HG03575 (cell line): ENCODE measurements around the gene EGLN2.
A peak's percentile ranks its signal among the peaks of the same experiment; 100 is the strongest.
"Not testable (repeated sequence)": the region's sequence is repeated elsewhere in the genome, so short reads cannot be mapped to it uniquely, and the experiment has no call there.

ENCODE experiments used
- ATAC-seq: cut with Tn5 transposase; IDR thresholded peaks from one replicate; pipeline ENCODE4 v1.9.1; 2021; ENCODE audit not compliant: unreplicated experiment, insufficient number of reproducible peaks, low FRiP score; ENCODE audit errors: extremely low read depth

EGLN2 gene

DNA sequence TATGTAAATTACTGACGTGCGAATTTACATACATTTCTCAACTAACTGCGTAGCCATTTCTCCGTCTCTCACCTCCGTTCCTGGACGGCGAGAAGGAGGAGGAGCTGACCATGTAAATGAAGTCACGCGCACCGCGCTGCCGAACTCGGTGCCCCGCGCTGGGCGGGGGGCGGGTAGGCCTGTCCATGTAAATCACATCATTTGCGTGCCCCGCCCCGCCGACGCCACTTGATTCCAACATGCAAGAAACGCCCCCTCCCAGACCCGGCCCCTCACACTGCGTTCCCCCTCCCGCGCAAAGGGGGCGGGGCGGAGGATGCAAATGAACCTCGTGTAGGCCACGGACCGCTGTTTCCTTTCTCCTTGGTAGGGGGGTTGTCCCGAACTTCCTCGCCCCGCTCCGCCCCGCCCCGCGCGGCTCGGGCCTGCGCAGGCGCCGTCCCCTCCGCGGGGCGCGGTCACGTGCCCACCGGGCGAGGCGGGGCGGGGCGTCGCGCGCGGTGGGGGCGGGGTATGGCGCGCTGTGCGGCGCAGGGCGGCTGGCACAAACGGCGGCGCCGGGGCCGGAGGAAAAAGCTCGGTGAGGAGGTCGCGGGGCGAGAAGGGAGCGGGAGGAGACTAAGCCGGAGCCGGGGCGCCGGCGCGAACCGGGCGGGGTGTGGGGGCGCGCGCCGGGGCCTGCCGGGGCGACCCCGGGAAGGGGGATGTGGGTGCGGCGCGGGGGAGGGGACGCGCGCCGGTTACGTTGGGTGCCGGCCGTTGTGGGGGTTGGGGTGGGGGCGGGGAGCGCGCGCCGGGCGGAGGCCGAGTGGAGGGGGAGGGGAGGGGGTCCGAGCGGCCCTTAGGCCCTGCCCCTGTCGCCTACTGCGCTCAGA is at the start of gene EGLN2:
EGLN2 (plus strand) TSS at position 509 of the 875 bp plus-strand sequence. CDS start 1,382 bp downstream, outside the sequence.
- peak; percentile 35 for ATAC-seq

DNA sequence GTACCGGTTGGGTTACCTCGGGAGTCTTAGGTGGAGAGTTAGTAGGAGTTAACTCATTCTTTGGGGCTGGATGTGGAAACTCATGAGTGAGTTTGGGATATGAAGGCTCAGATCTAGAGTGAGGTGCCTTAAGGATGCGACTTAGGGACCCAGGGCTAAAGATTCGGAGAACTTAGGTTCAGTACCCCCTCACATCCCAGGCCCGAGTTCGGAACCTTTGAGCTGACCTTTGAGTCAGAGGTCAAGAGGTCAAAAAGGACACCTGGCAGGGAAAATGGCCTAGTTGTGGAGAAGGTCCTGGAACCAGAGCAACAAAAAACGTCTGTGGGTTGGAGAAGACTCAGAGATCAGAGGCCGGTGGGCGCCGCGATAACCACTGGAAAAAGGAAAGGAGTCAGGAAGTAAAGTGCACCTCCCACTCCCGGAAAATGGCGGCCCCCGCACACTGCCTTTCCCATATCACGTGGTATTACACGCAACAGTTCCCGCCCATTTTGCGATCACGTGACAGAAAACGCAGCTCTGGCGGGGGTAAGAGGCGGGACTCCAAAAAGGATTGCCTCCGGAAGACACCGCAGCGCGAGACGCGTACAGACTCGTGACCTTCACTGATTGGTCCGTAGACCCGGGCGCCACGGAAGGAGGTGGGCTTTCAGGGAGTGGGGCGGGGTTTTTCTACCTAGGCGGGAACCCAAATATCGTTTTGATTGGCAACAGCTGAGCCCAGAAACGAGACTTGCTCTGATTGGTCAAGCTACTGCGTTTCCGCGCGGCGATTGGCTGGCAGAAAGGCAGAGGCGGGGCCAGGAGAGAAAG is 48.7 kb upstream of the EGLN2 start, which contains the start of gene ACTMAP:
ACTMAP (minus strand) TSS at position 420 of the 816 bp plus-strand sequence. CDS start 674 bp downstream, outside the sequence.
- ATAC-seq: peak; percentile 58

DNA sequence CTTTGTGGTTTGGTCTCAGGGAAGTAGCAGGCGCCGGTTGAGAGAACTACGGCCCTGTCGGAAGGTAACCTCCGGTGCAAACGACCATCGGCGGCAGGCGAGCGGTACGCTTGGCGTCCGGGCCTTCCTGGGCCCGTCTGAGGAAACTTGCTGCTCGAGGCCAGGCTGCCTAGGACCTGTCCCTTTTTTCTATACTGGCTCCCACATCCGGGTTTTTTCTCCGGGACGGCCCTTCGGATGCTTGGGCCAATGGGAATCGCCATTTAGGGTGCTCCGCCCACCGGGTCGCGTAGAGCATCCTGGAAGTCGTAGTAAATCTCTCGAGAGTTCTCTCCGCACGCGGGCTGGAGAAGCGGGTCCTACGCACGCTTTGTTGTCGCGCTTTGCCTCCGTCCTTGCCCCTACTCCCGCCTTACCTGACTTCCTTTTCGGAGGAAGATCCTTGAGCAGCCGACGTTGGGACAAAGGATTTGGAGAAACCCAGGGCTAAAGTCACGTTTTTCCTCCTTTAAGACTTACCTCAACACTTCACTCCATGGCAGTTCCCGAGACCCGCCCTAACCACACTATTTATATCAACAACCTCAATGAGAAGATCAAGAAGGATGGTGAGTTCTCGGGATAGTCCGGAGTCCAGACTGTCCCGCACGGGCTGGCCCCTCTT is 48.0 kb upstream of the EGLN2 start, which contains the start of gene SNRPA:
SNRPA (plus strand) TSS at position 330 of the 664 bp plus-strand sequence; CDS start at position 536, 206 bp downstream.
- peak; percentile 31 for ATAC-seq

DNA sequence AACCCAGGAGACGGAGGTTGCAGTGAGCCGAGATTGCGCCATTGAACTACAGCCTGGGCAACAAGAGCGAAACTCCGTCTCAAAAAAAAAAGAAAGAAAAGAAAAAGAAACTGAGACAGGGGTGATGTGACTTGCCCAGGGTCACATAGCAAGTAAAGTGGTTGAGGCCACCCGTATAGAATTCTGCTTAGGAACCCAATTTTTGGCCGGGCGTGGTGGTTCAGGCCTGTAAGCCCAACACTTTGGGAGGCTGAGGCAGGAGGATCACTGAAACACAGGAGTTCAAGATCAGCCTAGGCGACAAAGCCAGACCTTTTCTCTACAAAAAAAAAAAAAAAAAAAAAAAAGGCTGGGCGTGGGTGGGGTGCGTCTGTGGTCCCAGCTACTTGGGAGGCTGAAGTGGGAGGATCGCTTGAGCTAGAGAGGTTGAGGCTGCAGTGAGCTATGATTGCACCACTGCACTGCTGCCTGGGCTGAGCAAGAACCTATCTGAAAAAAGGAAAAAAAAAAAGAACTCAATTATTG is 46.7 kb upstream of the EGLN2 start:
- ATAC-seq: no peak

DNA sequence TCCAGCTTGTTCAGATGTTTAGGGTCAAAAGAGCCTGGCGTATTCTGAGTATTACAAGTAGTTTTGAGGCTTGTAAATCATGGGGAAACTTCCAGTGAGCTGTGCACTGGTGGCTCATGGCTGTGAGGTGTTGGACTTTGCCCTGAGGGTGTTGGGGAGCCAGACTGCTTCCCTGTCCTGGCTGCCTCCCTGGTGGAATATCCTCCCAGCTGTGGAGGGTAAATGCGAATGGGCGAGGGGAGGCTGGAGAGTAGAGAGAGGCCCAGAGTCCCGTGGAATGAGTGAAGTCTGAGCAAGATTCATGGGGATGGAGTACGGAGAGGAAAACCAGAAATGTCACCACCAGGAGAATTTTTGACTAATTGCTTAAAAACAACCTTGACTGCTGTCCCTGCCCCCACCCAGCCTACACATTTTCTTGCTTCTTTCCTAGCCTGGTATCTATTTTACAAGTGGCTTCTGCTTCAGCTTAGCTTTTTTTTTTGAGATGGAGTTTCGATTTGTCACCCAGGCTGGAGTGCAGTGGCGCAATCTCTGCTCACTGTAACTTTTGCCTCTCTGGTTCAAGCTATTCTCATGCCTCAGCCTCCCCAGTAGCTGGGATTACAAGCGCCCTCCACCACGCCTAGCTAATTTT is 44.3 kb upstream of the EGLN2 start:
- no peak for ATAC-seq

DNA sequence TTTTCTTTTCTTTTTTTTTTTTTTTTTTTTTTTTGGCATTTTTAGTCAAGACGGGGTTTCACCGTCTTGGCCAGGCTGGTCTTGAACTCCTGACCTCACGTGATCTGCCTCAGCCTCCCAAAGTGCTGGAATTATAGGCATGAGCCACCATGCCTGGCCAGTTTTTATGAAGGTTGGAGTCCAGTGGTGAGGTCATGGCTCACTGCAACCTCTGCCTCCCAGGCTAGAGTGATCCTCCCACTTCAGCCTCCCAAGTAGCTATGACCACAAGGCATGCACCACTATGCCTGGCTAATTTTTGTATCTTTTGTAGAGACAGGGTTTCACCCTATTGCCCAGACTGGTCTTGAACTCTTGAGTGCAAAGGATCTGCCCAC is 43.8 kb upstream of the EGLN2 start:
- no peak for ATAC-seq

DNA sequence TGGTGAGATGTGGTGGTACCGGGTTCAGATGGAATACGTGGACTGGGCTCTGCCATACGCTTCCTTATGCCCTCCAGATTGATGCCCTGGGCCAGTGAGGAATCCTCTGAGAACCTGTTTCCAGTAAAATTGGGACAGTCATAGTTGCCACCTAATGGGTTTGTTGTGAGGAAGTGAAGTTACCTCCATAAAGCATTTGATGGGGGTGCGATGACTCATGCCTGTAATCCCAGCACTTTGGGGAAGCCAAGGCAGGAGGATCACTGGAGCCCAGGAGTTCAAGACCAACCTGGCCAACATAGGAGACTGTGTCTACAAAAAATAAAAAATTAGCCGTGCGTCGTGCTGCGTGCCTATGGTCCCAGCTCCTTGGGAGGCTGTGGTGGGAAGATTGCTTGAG is 43.2 kb upstream of the EGLN2 start:
- no peak for ATAC-seq

DNA sequence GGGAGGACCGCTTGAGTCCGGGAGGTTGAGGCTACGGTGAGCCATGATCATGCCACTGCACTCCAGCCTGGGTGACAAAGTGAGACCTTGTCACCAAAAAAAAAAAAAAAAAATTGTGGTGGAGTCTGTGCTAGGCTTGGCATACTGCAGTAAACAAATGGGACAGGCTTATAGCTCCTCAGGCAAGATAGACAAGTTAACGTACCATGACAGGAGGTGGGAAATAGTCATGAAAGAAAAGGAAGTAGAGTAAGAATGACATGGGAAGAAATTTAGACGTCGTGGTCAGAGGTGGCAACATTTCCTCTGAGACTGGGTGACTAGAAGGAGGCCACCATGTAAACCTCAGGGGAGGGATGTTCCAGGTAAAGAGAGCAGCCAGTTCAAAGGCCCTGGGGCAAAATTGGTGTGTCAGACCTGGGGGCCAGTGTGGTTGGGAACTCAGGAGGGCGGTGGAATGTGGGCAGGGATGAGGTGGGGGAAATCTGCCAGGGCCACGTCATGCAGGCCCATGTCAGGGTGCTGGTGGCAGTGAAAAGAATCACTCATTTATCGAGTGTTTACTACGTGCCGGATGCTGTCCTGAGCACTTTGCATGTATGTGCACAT is 42.4 kb upstream of the EGLN2 start:
- ATAC-seq: no peak

DNA sequence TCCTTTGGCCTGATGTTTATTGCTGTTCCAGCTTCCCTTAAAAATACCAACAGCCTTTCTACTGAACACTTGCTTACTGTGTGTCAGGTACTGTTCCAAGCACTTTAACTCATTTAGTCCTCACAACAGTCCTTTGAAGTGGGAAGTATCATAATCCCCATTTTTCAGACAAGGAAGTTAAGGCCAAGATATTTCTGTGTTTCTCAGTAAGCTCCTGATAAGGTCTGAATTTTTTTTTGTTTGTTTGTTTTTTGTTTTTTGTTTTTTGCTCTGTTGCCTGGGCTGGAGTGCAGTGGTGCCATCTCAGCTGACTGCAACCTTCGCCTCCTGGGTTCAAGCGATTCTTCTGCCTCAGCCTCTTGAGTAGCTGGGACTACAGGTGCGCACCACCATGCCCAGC is 40.5 kb upstream of the EGLN2 start:
- ATAC-seq: no peak

DNA sequence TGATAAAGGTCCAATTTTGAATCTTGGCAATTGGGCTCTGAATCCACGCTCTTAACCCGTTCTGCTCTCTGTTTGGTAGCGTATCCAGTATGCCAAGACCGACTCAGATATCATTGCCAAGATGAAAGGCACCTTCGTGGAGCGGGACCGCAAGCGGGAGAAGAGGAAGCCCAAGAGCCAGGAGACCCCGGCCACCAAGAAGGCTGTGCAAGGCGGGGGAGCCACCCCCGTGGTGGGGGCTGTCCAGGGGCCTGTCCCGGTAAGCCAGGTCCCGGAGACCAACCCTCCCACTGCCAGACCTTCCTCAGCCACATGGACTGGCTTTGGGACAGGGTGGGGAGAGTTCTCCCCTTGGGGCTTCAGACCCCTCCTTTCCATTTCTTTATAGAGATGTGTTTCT is 39.6 kb upstream of the EGLN2 start:
- ATAC-seq: no peak

DNA sequence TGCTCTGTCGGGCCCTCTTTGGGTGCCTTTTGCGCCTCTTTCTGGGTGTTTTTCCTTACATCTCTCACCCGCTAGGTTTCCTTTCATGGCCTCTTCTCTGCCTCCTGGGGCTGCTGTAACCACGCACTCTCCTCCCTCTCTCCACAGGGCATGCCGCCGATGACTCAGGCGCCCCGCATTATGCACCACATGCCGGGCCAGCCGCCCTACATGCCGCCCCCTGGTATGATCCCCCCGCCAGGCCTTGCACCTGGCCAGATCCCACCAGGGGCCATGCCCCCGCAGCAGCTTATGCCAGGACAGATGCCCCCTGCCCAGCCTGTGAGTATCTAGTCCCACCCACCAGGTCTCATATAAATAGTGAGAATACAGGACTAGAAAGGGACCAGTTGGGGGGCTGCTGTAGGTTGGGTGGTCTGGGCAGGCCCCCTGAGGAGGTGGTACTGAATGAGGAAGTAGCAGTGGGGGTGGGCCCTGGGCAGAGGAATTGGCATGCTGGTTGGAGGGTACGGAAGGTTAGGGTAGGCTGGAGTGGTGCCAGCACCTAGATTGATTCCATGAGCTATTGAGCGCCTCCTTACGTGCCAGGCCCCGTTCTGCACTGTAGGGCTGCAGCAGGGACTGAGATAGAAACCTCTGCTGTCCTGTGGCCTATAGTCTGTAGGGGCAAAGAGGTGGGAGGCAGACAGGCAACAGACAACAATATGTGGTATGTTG is 36.1 kb upstream of the EGLN2 start:
- no peak for ATAC-seq

DNA sequence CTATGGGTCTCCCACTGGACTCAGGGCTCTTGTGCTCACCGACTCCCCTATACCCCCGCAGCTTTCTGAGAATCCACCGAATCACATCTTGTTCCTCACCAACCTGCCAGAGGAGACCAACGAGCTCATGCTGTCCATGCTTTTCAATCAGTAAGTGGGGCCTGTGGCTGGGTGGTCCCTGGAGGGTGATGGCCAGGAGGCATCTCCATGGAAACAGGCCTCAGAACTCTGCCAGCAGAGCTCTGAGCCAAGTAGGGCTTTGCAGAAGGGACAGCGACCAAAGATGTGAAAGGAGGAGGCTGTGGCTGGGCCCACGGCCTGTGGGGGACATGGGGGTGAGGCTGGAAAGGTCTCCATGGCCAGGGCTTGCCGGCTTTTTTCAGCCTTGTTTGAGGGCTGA is 35.5 kb upstream of the EGLN2 start:
- ATAC-seq: no peak

DNA sequence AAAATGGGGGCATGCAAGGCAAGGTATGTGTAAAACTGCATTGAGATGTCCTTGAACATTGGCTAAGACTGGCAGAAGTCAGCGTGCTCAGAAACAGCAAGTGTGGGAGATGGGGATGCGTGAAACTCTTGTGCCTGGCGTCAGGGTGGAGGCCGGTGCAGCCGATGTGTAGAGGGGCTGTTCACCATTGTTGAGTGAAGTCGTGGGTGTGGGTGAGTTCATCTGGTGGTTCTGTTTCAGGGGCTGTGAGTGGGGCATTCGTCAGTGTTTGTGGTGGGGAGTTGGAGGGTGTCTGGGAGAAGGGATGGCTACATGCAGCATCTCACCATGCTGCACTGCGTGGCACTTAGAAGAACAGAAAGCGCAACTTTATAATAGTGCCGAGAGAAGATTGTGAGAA is 35.0 kb upstream of the EGLN2 start:
- no peak for ATAC-seq

DNA sequence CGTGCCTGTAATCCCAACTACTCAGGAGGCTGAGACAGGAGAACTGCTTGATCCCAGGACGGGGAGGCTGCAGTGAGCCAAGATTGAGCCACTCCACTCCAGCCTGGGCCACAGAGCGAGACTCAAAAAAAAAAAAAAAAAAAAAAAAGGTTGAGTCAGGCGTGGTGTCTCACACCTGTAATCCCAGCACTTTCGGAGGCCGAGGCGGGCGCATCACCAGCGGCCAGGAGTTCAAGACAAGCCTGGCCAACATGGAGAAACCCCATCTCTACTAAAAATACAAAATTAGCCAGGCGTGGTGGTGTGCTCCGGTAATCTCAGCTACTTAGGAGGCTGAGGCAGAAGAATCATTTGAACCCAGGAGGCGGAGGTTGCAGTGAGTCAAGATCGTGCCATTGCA is 32.6 kb upstream of the EGLN2 start:
- not testable (repeated sequence) for ATAC-seq

DNA sequence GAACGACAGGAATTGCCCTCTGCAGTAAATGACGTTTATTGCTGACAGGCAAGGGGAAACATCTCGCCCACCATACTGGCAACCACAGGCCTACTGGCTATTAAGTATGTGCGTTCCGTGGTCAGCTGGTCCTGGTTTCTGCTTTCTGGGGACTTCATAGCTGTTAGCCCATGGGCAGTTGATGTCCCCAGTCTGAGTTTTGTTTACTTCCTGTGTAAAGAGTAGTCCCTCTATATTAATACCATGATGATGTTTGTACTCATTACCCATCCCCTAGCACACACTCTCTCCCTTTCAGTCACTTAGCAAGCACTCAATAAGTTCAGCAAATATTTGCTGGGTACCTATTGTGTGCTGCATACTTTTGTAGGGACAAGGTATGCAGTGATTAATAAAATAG is 30.1 kb upstream of the EGLN2 start:
- no peak for ATAC-seq

DNA sequence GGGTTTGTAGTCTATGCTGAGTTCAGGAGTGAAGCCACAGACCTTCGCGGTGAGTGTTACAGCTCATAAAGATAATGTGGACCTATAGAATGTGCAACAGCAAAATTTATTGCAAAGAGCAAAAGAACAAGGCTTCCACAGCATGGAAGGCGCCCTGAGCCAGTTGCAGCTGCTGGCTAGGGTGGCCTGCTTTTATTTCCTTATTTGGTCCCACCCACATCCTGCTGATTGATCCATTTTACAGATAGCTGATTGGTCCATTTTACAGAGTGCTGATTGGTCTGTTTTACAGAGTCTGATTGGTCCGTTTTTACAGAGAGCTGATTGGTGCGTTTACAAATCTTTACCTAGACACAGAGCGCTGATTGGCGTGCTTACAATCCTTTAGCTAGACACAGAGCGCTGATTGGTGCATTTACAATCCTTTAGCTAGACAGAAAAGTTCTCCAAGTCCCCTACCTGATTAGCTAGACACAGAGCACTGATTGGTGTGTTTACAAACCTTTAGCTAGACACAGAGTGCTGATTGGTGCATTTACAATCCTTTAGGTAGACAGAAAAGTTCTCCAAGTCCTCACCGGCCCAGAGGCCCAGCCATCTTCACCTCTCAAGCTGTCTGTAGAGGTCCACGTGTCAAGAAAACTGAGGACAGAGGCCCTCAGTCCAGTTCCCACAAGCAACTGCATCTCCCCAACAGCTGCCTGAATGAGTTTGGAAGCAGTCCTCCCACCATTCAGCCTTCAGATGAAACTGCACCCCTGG is 27.7 kb upstream of the EGLN2 start:
- ATAC-seq: not testable (repeated sequence)
